ENCODE measurements around the gene RBM44. TPM values are rescaled to one million over a fixed set of nuclear protein-coding genes. Genes with fewer than 3 reads are reported as not detected.
A peak's percentile ranks its signal among the peaks of the same experiment; 100 is the strongest.

RBM44 gene
- total and polyA plus RNA-seq, 2 donors (not counting 1 experiment from before 2014, with no cell fraction given) = 0.17 to 0.34 TPM

DNA sequence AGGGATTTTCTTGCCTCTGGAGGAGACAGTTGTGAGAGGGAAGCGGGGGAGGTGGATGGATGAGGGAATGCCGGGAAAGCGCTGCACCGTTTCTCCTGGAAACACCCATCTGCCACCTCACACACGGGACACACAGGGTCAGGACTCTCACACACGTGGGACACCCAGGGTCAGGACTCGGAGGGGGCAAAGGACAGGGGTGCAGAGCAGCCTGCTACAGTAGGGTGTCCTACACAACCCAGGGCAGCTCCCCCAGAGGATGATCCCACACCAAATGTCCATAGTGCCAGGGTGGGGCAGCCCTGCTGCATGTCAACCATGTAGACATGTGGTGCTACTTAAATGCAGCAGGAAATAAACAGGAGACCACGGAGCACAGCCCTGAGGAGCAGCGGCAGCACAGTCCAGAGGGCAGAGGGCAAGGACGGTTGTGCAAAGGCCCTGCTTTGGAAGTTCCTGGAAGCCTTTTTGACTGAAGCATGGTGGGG is 65.9 kb downstream of the RBM44 start:
- Histone ChIP-seq H3K4me3 (replicated peaks in 1 of 4; ENCODE audit: control extremely low read depth in 1 of 4, insufficient read depth in 1 of 4, low read depth in 3 of 4, low read length in 4 of 4) (no peak overlapping the region), H3K36me3 (ENCODE audit: control insufficient read depth, insufficient read depth, low read length) (no peaks in the 10 kb centered on the region), H4K20me1 (ENCODE audit: control insufficient read depth, extremely low read depth, insufficient read depth, low read length) (no peaks in the 10 kb centered on the region), H2AFZ (ENCODE audit: low read length) (no peak overlapping the region), H3K27ac (ENCODE audit: insufficient read depth, low read length) (no peak overlapping the region), H3K79me2 (ENCODE audit: control insufficient read depth, insufficient read depth, low read length) (no peaks in the 10 kb centered on the region), H3K9me3 (ENCODE audit: control insufficient read depth, insufficient read depth, low read depth, low read length) (no peaks in the 10 kb centered on the region), H3K9ac (ENCODE audit: insufficient read depth, low read length) (no peak overlapping the region), H3K4me1 (ENCODE audit: control insufficient read depth, extremely low read depth, insufficient read depth, low read length) (peaks cover 11% of the 10 kb centered on the region), H3K27me3 (ENCODE audit: control insufficient read depth, insufficient read depth, low read length) (peaks cover 3% of the 10 kb centered on the region), H3K4me2 (ENCODE audit: extremely low read depth, insufficient read depth, low read length) (no peak overlapping the region)
- no peak for TF ChIP-seq CTCF (conservative IDR thresholded peaks at IDR 0.05 in 1 of 2, IDR thresholded peaks at IDR 0.05 in 1 of 2; ENCODE audit: low read depth in 1 of 2, low read length in 2 of 2)
- no peak for TF ChIP-seq EZH2 (IDR thresholded peaks at IDR 0.05; ENCODE audit: low read length, missing control alignments)
- no peak for DNase-seq (ENCODE audit: low read depth in 2 of 2)

DNA sequence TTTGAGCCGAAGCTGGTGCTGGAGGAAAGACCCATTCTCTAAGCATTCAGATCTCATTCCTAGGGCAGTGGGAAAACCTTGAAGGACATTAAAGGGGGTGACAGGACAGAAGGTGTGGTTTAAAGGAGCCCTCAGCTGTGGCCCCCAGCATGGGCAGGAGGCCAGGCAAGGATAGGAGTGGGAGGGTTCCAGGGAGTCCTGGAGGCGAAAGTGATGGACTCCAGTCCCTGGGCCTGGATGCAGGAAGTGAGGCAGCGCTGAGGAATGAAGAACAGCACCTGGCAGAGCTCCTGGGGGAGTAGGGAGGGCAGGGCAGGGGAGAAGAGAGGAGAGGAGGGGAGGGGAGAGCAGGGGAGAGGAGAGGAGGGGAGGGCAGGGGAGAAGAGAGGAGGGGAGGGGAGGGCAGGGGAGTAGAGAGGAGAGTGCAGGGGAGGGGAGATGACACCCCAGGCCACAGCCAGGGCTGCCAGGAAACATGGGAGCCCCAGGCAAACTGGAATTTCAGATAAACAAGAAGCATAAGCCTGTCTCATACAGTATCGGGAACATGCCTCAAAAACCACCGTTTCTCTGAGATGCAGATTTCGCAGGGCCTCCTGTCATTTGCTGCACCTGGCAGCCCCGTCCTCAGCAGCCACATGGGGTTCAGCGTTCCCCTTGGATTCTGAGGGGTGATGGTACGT is 66.5 kb downstream of the RBM44 start:
- H3K9ac ChIP-seq (ENCODE audit: insufficient read depth, low read length) = no peak overlapping the region
- H3K4me3 ChIP-seq (replicated peaks in 1 of 4; ENCODE audit: control extremely low read depth in 1 of 4, insufficient read depth in 1 of 4, low read depth in 3 of 4, low read length in 4 of 4) = no peak overlapping the region
- no peaks in the 10 kb centered on the region for H3K9me3 ChIP-seq (ENCODE audit: control insufficient read depth, insufficient read depth, low read depth, low read length)
- peaks cover 3% of the 10 kb centered on the region for H3K27me3 ChIP-seq (ENCODE audit: control insufficient read depth, insufficient read depth, low read length)
- no peak for TF ChIP-seq CTCF (conservative IDR thresholded peaks at IDR 0.05 in 1 of 2, IDR thresholded peaks at IDR 0.05 in 1 of 2; ENCODE audit: low read depth in 1 of 2, low read length in 2 of 2)
- TF ChIP-seq EZH2 (IDR thresholded peaks at IDR 0.05; ENCODE audit: low read length, missing control alignments) = no peak
- peaks cover 11% of the 10 kb centered on the region for H3K4me1 ChIP-seq (ENCODE audit: control insufficient read depth, extremely low read depth, insufficient read depth, low read length)
- no peak overlapping the region for H3K4me2 ChIP-seq (ENCODE audit: extremely low read depth, insufficient read depth, low read length)
- DNase-seq (ENCODE audit: low read depth in 2 of 2) = peak; percentile 31 to 87
- H2AFZ ChIP-seq (ENCODE audit: low read length) = no peak overlapping the region
- H4K20me1 ChIP-seq (ENCODE audit: control insufficient read depth, extremely low read depth, insufficient read depth, low read length) = no peaks in the 10 kb centered on the region
- H3K27ac ChIP-seq (ENCODE audit: insufficient read depth, low read length) = no peak overlapping the region
- H3K79me2 ChIP-seq (ENCODE audit: control insufficient read depth, insufficient read depth, low read length) = no peaks in the 10 kb centered on the region
- H3K36me3 ChIP-seq (ENCODE audit: control insufficient read depth, insufficient read depth, low read length) = no peaks in the 10 kb centered on the region

- Histone ChIP-seq H3K4me1 (ENCODE audit: control insufficient read depth, extremely low read depth, insufficient read depth, low read length) (peaks cover 11% of the 10 kb centered on the region), H3K27ac (ENCODE audit: insufficient read depth, low read length) (no peak overlapping the region), H2AFZ (ENCODE audit: low read length) (no peak overlapping the region), H3K79me2 (ENCODE audit: control insufficient read depth, insufficient read depth, low read length) (no peaks in the 10 kb centered on the region), H3K9ac (ENCODE audit: insufficient read depth, low read length) (no peak overlapping the region), H3K27me3 (ENCODE audit: control insufficient read depth, insufficient read depth, low read length) (no peaks in the 10 kb centered on the region), H3K36me3 (ENCODE audit: control insufficient read depth, insufficient read depth, low read length) (no peaks in the 10 kb centered on the region), H4K20me1 (ENCODE audit: control insufficient read depth, extremely low read depth, insufficient read depth, low read length) (no peaks in the 10 kb centered on the region), H3K4me3 (replicated peaks in 1 of 4; ENCODE audit: control extremely low read depth in 1 of 4, insufficient read depth in 1 of 4, low read depth in 3 of 4, low read length in 4 of 4) (no peak overlapping the region), H3K4me2 (ENCODE audit: extremely low read depth, insufficient read depth, low read length) (no peak overlapping the region), H3K9me3 (ENCODE audit: control insufficient read depth, insufficient read depth, low read depth, low read length) (no peaks in the 10 kb centered on the region)
- TF ChIP-seq EZH2 (IDR thresholded peaks at IDR 0.05; ENCODE audit: low read length, missing control alignments) (no peak), CTCF (conservative IDR thresholded peaks at IDR 0.05 in 1 of 2, IDR thresholded peaks at IDR 0.05 in 1 of 2; ENCODE audit: low read depth in 1 of 2, low read length in 2 of 2) (peak; percentile 5 to 15)
- DNase-seq (ENCODE audit: low read depth in 2 of 2) = no peak
Observed at GRCh38 chr2:237865623-237866041, 67.1 kb downstream of the RBM44 start.

Measured in fibroblast of lung (primary cell).